Left ventricle myocardium inferior (tissue), 1 donor: ENCODE measurements around the gene IL16. TPM values are rescaled to one million over a fixed set of nuclear protein-coding genes. Genes with fewer than 3 reads are reported as not detected.

ENCODE experiments used
- DNase-seq: peaks from one replicate; pipeline ENCODE4 v3.0.0-alpha.2; 2020
- H3K27ac ChIP-seq: fragments of 200-600 bp; replicated peaks from 2 replicates; pipeline ENCODE4 v1.8.0; 2021
- H3K27me3 ChIP-seq: fragments of 200-600 bp; 2 replicates; pipeline ENCODE4 v1.8.0; 2021; ENCODE audit warnings: low read depth
- H3K36me3 ChIP-seq: fragments of 200-600 bp; 2 replicates; pipeline ENCODE4 v1.8.0; 2021
- H3K4me1 ChIP-seq: fragments of 200-600 bp; 2 replicates; pipeline ENCODE4 v1.8.0; 2021
- H3K4me3 ChIP-seq: fragments of 200-600 bp; 2 replicates; pipeline ENCODE4 v1.8.0; 2021; ENCODE audit warnings: mild to moderate bottlenecking, moderate library complexity
- H3K9me3 ChIP-seq: fragments of 200-600 bp; replicated peaks from 2 replicates; pipeline ENCODE4 v1.8.0; 2021
- intact Hi-C: fragments of 100-400 bp; cut with micrococcal nuclease; formaldehyde crosslinking; loops from one replicate; pipeline ENCODE4 v1.11.0; 2022
- total RNA-seq: library from RNA; stranded (reverse); fragmentation: NEBNext Ultra II Directional; extraction: Animal tissue kit (Norgen Biotek cat#: 25700); gene quantifications from one replicate; pipeline ENCODE4 v1.2.1, GENCODE V29; 2021
- TF ChIP-seq, protein P1 (sequence below): fragments of 200-600 bp; IDR thresholded peaks from 2 replicates; pipeline ENCODE4 v1.8.0; 2021; ENCODE audit warnings: antibody characterized with exemption, mild to moderate bottlenecking, borderline replicate concordance
- donor health status: DM: no; HTN: yes; CAD: no; lungs with severe emphysema.

The IL16 gene
- total RNA-seq, 1 donor from 2014 or later: 3.8 TPM

DNA sequence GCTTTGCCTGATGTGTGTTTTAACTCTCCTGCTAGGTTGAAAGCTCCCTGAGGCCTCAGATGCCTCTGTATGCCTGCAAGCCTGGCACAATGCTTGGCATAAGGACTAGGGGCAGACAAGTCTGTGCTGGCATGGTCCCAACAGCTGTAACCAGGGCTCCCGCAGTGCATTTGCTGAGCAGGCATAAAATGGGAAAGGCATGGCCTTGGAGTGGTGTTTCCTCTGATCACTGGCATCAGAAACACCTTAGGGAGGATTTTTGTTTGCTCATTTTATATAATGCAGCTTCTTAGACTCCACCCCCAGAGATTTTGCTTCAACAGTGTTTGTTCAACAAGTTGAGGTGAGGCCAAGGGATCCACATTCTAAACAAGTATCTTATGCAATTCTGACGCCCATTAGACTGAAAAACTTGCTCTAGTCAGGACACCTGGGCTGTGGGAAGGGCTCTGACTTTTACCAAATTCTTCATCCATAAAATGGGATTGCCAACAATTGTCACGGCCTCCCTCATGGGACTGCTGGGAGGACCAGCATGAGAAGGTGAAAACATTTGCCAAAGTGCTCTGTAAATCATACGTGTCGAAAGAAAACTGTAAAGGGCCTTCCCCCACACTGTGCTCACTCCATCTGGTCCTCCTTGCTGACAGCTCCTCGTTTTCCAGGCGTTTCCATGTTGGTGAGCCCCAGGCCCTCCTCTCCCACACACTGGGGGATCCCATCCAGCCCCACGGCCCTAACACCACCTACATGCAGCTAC is 84.2 kb downstream of the IL16 start:
- H3K27ac ChIP-seq: no peak overlapping the region
- peaks cover 11% of the 10 kb centered on the region for H3K4me1 ChIP-seq
- no peak overlapping the region for H3K4me3 ChIP-seq
- no peaks in the 10 kb centered on the region for H3K27me3 ChIP-seq
- H3K36me3 ChIP-seq: peaks cover 6% of the 10 kb centered on the region
- DNase-seq: no peak
- TF ChIP-seq, protein P1, sequence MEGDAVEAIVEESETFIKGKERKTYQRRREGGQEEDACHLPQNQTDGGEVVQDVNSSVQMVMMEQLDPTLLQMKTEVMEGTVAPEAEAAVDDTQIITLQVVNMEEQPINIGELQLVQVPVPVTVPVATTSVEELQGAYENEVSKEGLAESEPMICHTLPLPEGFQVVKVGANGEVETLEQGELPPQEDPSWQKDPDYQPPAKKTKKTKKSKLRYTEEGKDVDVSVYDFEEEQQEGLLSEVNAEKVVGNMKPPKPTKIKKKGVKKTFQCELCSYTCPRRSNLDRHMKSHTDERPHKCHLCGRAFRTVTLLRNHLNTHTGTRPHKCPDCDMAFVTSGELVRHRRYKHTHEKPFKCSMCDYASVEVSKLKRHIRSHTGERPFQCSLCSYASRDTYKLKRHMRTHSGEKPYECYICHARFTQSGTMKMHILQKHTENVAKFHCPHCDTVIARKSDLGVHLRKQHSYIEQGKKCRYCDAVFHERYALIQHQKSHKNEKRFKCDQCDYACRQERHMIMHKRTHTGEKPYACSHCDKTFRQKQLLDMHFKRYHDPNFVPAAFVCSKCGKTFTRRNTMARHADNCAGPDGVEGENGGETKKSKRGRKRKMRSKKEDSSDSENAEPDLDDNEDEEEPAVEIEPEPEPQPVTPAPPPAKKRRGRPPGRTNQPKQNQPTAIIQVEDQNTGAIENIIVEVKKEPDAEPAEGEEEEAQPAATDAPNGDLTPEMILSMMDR: no peak
- intact Hi-C loops: no loop called here
- peaks cover 13% of the 10 kb centered on the region for H3K9me3 ChIP-seq

DNA sequence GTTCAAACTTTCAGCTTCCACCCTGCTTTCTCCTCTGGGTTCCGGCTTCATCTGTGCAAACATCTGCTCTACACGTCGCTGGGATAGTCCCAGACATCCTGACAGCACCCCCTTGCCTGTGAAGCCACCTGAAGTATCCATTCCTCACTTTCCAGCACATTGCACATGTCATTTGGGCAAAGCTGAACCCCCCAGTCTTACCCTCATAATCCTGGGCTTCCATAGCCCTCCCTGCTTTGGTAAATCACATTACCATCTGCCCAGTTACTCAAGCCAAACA is 84.7 kb downstream of the IL16 start:
- Histone ChIP-seq H3K4me1 (peaks cover 11% of the 10 kb centered on the region), H3K4me3 (no peak overlapping the region), H3K36me3 (peaks cover 6% of the 10 kb centered on the region), H3K27me3 (no peaks in the 10 kb centered on the region), H3K9me3 (peaks cover 13% of the 10 kb centered on the region), H3K27ac (no peak overlapping the region)
- no peak for DNase-seq
- TF ChIP-seq, protein P1: no peak
- intact Hi-C loops: no loop called here

DNA sequence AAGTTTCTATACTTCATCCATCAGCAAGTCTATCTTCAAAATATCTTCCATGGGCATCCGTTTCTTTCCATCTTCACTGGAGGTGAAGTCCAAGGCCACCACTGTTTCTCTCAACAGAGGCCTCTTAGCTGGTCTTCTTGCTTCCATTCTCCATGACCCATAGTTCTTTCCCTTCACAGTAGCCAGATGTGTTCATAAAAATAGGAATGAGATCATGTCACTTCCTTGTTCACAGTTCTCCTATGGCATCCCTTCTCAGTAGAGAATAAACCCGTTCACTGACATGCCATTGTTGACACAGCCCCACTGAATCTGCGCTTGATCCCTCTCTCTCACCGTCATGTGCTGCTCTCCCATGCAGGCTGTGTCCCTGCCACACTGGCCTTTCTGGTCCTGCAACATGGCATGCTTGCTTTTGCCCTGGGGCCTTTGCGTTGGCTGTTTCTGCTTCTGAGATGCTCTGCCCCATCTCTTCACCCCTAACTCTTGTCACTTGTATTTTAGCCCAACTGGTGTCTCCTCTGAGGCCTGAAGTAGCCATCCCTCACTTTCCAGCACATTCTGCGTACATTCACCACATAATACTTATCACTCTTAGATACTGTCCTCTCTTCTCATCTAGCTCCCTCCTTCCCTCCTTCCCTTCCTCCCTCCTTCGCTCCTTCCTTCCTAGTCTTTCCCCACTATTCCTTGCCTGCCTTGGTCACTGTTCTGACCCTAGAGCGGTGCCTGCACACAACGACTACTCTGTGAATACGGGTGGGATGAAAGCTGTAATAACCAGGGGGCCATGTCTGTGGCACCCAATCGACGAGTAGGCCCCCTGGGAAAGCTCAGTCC is 85.3 kb downstream of the IL16 start:
- intact Hi-C loops: no loop called here
- TF ChIP-seq, protein P1: no peak
- DNase-seq: no peak
- Histone ChIP-seq H3K36me3 (peaks cover 6% of the 10 kb centered on the region), H3K4me1 (peaks cover 11% of the 10 kb centered on the region), H3K9me3 (peaks cover 7% of the 10 kb centered on the region), H3K27ac (no peak overlapping the region), H3K27me3 (no peaks in the 10 kb centered on the region), H3K4me3 (no peak overlapping the region)

DNA sequence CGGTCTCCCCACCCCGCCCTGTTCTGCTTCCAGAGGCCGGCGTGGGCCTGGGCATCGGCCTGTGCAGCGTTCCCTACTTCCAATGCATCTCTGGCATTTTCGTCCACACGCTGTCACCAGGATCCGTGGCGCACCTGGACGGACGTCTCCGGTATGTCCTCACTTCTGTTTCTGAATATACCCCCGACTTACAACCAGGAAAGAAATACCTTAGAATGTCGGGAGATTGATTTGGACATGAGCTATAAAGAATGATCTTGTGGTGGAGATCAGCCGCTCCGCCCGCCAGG is 85.9 kb downstream of the IL16 start:
- peaks cover 2% of the 10 kb centered on the region for H3K9me3 ChIP-seq
- intact Hi-C loops: no loop called here
- DNase-seq: no peak
- no peak overlapping the region for H3K27ac ChIP-seq
- peaks cover 2% of the 10 kb centered on the region for H3K36me3 ChIP-seq
- H3K4me1 ChIP-seq: peaks cover 11% of the 10 kb centered on the region
- no peaks in the 10 kb centered on the region for H3K27me3 ChIP-seq
- no peak overlapping the region for H3K4me3 ChIP-seq
- TF ChIP-seq, protein P1: no peak

DNA sequence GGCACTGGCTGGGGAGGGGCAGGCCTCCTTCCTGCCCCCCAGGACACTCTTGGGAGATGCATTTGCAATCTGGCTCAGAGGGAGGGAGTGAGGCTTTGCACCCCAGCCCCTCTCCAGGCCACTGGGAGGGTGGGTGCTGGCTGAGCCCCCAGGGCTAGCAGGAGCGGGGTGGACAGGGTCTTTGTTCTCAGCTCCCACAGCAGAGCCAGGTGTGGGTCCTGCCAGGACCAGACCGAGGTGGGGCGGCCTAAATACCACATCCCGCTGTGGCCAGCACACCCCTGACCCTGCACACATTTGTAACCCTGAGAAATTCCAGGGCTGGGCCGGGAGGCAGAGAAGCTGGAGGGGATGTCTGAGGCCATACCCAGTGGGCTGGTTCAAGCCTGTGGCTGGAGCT is 86.2 kb downstream of the IL16 start:
- DNase-seq: no peak
- H3K27ac ChIP-seq: no peak overlapping the region

More for the DNA sequence above, 86.2 kb downstream of the IL16 start:
- no peaks in the 10 kb centered on the region for H3K27me3 ChIP-seq
- intact Hi-C loops: no loop called here
- TF ChIP-seq, protein P1: no peak
- no peaks in the 10 kb centered on the region for H3K9me3 ChIP-seq
- no peaks in the 10 kb centered on the region for H3K36me3 ChIP-seq
- peaks cover 11% of the 10 kb centered on the region for H3K4me1 ChIP-seq
- H3K4me3 ChIP-seq: no peak overlapping the region
